AG08395 (cell line): Measurements from ENCODE around the gene PNLIPRP1.

Source experiments
- DNase-seq: peaks from one replicate; pipeline ENCODE4 v3.0.0; 2012; ENCODE audit warnings: mixed read lengths, low spot score

PNLIPRP1 gene

DNA sequence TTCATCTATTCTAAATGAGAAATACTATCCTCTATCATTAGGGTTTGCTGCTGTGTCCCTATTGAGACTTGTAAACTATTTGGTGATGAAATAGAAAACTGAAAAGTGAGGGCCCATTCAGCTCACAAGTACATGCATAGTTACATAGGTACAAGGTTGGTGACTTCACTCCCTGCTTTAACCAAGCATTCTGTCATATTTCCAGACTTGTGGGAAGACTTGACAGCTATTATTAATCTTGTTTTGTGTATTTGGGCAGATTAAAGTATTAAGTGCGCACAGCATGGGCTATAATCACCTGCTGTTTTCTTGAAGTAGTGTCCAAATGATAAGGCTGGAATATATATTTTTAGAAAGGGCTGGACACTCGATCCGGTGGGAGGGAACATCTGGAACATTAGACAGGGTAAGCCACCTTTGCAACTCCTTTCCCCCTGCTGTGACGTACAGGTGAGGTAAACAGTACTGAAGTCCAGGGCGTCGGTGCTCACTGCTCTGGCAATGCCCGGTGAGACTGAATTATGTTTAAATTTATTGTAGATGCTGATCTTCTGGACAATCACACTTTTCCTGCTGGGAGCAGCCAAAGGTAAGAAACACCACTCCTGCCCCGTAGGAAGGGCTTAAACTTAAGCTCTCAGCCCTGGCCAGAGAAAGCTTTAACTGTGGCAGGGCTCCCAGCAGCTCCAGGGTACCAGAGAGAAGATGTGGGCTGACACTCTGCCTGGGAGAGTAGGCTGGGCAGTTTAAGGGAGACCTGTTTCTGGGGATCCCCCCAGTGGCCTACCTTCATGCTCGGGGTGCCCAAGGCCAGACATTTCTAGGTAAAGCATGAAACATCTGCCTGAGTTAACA, at the start of gene PNLIPRP1:
Gene PNLIPRP1, plus strand, starts transcription at position 370 of the 855 bp plus-strand sequence. Its CDS starts 171 bp downstream, at position 541.
- DNase-seq: no peak

DNA sequence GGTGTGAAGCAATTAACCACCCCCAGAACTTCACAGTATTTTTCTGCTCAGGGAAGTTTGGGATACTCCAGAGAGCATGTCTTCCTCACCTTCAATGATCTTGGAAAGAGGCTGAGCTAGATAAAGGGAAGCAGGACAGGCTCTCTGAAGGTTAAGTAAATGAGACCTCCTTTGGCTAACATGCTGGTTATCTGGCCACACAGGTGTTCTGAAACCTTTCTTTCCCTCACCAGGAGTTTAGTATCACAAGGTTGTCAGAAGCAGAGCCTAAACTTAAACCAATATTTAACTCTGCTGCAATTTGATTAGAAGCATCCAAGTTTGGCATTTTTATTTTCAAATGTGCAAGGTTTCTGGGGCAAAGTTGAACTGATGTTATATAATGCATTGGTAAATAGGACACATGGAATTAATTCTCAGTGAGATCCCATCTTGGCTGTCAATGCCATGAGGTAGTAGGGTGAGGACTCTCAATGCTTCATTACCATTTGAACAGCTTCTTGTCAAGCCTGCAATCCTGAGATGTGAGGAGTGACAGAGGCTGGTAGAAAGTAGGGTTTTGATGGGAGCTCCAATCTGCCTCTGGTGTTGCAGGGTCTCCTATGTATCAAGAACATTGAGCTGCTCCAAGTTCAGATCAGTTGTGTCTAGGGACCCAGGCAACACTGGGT, 48.6 kb upstream of the PNLIPRP1 start:
- DNase-seq: no peak

DNA sequence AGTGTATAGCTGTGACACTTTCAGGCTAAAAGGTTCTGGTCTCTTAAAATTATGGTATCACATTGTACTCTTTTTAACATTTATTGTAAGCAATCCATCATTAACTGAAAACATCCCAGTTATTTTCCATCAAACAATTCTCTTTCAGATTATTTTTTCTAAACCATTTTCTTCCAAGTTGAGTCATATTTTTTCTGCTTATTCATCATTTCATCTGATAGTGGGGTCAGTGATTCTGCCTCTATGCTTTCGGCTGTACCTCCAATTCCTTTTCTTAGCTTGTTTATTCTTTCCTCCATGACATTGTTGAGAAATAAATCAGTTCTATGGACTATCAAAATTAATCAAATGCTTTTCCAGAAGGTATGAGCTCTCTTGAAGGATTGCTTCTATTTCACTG, 45.6 kb upstream of the PNLIPRP1 start:
- DNase-seq: no peak

DNA sequence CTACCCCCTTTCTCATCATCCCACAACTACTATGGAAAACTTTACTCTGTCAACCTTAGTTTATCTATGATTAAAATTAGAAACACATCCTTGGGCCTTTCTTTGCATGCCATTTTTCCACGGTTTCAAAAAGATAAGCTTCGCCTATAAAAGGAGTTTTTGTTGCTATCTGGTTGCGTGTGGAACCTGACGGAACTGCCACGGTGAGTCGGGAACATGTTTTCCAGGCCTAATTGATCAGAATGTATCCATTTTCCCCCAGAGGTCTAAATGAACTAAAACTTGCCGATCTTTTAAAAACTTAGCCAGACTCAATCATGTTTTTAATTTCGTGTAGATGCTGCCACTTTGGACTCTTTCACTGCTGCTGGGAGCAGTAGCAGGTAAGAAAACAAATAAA, 45.0 kb upstream of the PNLIPRP1 start, which contains the start of gene PNLIP:
Gene PNLIP, plus strand, starts transcription at position 176 of the 400 bp plus-strand sequence. Its CDS starts 162 bp downstream, at position 338.
- no peak for DNase-seq

- no peak for DNase-seq
These were observed 42.5 kb upstream of the PNLIPRP1 start for GRCh38 chr10:116548301-116548700.

DNA sequence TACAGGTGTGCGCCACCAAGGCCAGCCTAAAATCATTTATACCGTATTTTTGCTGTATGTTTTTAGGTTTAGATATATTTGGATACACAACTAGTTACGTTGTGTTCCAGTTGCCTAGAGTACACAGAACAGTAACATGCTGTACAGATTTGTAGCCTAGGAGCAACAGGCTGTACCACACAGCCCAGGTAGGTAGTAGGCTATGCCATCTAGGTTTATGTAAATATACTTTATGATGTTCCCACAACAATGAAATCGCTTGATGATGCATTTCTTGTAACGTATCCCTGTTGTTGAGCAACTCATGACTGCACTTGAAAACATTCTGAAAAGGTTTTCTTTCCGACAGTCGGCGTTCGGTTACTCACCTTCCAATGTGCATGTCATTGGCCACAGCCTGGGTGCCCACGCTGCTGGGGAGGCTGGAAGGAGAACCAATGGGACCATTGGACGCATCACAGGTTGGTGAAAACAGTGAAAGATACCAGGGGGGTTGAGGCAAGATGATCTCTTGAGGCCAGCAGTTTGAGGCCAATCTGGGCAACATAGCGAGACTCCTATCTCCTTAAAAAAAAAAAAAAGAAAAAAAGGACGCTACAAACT, 37.3 kb upstream of the PNLIPRP1 start:
- no peak for DNase-seq

DNA sequence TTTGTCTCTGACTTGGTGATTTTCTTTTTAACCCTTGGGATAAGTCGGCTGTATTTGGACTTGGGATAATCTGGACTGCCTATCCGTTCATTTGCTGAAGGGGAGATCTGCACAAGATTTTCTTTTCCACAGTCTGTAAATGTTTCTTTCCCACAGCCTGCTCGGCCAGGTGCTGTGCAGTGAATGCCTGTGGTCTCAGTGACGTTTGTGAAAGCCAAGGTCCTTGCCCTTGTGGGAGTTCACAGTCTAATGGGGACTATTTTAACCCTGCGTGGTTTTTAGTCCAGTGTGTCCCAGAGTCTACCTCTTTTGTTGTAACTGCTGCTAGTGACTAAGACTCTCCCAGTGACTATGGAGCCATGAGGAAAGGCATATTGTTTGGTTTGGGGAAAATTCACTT, 36.1 kb upstream of the PNLIPRP1 start:
- DNase-seq: no peak

DNA sequence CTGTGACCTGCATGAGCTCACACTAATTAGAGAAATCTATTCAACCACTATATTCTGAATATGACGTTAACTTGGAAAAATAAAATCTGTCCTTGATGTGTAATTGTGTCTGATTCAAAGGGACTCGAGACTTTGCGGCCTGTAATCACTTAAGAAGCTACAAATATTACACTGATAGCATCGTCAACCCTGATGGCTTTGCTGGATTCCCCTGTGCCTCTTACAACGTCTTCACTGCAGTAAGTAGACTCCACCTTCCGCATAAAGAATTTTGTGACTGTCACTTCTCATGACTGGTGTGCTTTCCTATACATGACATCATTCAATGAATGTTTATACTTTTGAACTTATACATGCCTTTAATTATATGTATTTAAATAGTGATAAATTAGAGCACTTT, 34.9 kb upstream of the PNLIPRP1 start:
- DNase-seq: no peak

DNA sequence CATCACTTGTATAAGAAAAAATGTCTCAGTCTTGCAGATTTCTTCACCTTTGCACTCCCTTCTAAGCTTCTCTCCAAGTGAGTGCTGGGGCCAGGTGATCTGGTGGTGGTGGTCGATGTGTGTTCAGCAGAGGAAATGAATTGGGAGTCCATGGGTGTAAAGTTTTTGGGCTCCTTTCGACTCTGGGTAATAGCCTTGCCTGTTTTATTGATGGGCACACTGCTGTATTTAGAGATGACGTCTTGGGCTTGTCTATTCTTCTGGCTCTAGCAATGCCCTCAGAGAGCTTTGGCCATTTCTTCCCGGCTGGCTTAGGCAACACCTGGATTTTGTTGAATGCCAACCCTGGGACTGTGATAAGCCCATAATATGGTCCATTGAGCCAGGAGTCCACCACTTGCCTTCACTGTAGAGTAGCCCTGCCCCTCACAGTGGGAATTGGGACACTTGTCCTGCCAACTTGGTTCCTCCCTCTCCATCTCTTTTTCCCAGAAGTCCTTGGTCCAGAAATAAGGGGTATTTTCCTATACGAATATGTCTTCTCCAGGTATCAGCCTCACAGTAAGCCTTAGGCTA, 33.4 kb upstream of the PNLIPRP1 start:
- no peak for DNase-seq

GRCh38 chr10:116565534-116565933, 25.2 kb upstream of the PNLIPRP1 start:
- no peak for DNase-seq

GRCh38 chr10:116566932-116567331, 23.8 kb upstream of the PNLIPRP1 start:
- DNase-seq: no peak

- no peak for DNase-seq
These were observed 23.4 kb upstream of the PNLIPRP1 start for GRCh38 chr10:116567335-116567734.

DNA sequence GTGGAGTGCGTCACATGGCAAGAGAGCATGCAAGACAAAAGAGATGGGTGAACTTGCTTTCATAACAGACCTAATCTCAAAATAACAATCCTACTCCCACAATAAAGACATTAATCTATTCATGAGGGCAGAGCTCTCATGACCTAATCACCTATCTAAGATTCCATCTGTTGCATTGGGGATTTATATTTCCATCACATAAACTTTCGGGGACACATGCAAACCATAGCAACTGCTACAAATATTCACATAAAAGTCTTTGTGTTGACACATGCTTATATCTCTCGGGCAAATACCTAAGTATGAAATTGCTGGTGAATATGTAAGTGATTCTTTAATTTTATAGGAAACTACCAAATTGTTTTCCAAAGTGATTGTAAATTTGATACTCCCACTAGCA, 16.0 kb upstream of the PNLIPRP1 start:
- no peak for DNase-seq

DNA sequence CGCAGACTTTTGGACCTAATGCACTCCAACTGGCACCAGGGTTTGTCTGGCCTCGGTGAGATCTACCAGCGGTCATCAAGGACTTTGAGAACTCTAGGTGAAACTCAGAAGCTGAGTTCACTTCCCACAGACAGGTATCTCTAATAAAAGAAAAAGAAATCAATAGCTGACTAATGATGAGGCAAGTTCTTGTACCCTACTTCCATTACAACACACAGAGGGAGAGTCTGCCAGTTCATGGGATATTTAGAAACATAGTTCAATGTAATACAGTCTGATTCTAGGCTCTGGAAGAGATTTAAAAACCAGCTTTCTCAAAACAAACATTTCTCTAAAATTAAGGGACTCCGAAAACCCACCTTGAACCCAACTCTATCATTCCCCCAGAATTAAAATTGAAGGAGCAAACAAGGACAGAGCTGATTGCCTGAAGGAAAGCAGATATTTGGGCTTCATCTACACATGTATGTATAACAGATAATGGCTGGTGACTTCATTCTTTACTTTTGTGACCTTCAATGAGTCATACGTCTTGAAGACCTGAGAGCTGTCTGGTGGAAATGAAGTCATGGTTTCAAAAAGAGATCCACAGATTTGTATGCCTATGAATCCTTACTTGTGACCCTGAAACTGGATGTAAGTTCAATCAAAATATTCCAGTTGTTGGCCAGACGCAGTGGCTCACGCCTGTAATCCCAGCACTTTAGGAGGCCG, 2.7 kb upstream of the PNLIPRP1 start:
- no peak for DNase-seq

DNA sequence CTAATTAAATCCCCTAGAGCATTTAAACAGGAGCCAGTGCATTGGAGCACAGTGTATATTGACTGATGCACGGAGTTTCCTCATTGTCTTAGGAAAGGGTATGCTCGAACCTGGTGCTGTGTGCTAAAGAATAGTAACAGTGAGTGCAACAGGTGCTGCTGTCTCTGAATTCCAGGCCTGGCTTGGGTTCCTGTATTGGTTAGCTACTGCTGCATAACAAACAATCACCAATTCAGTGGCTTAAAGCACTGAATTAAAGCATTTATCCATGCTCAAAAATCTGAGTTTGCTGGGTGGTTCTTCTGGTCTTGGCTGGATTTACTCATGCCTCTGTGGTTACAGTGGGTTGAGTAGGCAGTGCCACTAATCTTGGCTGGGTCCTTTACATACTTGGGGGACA, 1.8 kb upstream of the PNLIPRP1 start:
- no peak for DNase-seq

DNA sequence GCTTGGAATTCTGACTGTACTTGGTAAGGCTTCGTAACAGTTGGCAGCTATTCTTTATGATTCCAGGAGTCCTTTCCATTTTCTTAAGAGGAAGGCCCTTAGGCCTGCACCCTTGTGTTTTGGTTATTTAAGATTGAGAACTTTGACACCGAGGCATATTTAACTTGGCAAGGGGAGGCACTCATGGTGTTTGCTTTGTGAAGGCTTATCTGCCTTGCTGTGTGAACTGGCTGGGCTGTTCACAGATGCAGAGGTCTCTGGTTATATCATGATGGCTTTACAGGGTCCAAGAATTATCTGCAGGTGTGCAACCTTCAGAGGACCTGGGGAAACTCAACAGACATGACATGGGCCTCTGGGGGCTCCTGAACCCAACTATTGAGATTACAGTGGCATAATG, 833 bp upstream of the PNLIPRP1 start:
- DNase-seq: no peak

DNA sequence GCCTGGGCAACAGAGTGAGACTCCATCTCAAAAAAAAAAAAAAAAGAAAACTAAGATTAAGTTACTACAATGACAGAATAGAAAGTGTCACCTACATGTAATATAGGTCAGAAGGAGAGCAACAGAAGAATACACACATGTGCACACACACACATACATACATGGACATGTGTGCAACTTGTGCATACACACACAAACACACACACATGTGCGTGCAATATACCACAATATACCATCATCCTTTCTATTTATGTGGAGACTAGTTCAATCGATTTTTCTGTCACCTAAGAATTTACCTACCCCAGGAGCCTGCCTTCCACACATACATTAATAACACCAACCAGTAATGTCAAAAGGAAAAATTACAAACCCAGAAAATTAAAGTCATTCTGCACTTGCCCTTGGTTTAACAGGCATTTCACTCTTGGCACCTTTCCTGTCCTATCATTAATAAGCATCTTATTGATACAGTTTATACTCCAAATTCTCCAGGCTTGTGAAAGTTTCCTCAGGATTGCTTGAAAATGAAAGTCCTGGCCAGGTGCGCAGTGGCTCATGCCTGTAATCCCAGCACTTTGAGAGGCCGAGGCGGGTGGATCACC, 2.5 kb downstream of the PNLIPRP1 start:
- no peak for DNase-seq

DNA sequence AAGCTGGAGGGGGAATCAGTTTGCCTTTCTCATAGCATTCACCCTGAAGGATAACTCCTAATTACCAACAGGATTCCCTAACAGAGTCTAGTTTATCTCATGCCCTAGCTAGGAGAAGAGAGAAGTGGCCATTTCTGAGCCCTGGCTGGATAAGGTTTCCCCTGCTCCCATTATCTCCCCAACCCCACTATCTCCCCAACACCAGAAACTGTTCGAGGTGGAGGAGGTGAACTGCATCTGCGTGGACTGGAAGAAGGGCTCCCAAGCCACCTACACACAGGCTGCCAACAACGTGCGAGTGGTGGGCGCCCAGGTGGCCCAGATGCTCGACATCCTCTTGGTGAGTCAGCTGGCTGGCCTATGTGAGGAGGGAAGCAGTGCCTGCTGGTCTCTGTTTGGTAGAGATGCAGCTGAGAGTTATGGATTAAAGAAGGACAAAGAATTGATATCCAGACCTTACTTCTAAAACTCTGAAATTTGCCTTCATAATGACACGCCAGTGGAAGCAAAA, 3.8 kb downstream of the PNLIPRP1 start:
- DNase-seq: no peak

DNA sequence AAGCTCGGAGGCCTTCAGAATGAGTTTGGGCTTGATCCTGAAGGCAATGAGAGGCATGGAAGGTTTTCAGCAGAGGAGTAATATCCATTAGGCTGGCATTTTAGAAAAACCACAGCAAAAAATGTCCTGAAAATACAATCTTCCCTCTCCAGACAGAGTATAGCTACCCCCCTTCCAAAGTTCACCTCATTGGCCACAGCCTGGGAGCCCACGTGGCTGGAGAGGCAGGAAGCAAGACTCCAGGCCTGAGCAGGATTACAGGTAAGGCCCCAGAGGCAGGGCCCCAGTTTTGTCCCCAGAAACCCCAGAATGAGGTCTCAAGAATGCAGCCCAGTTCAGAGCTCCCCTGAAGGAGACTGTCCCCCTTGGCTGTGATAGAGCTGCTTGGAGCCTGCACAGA, 5.3 kb downstream of the PNLIPRP1 start:
- DNase-seq: no peak

GRCh38 chr10:116597543-116597942, 6.8 kb downstream of the PNLIPRP1 start:
- DNase-seq: no peak

GRCh38 chr10:116598329-116598728, 7.6 kb downstream of the PNLIPRP1 start:
- no peak for DNase-seq
